Stimulated activated CD4-positive, alpha-beta T cell treated with anti-CD3 and anti-CD28 coated beads, Interleukin-4, amount 100 ng/mL, for 1 hour (primary cell): Measurements from ENCODE around the gene AKR1D1.
A peak's percentile ranks its signal among the peaks of the same experiment; 100 is the strongest.
"Not testable (repeated sequence)": the region's sequence is repeated elsewhere in the genome, so short reads cannot be mapped to it uniquely, and the experiment has no call there.

Experiments
- DNase-seq: peaks from one replicate; pipeline ENCODE4 v3.0.0-alpha.2; 2020

AKR1D1 gene

GRCh38 chr7:138125598-138126111 is 49.4 kb downstream of the AKR1D1 start:
- no peak for DNase-seq

GRCh38 chr7:138126928-138127327 is 50.7 kb downstream of the AKR1D1 start:
- no peak for DNase-seq

DNA sequence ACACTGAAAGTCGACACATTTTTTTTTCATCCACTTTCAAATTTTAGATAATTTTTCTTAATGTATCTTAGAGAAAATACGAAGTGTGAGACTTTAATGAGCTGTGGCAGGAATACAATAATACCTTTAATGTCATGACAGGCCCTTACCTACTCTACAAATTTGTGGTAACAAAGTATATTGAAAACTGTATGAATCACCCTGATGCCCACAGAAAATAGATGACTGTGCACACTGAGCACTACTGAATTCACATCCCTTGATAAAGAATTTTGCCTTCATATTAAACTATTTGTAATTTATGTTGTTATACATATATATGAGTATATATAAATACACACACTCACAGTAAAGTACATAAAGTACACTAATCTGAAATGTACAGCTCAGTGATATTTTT is 51.7 kb downstream of the AKR1D1 start:
- DNase-seq, result no peak

DNA sequence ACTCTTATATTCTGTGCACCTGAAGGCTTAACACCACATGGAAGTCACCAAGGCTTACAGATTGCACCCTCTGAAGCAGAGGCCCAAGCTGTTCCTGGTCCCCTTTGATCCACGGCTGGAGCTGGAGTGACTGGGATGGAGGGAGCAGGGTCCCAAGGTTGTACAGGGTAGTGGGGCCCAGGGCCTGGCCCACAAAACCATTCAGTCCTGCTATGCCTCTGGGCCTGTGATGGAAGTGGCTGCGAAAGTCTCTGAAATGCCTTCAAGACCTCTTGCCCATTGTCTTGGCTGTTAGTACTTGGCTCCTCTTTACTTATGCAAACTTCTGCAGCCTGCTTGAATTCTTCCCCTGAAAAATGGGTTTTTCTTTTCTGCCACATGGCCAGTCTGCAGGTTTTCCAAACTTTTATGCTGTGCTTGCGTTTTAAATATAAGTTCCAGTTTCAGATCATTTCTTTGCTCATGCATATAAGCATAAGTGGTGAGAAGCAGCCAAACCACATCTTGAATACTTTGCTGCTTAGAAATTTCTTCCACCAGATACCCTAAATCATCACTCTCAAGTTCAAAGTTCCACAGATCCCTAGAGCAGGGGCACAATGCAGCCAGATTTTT is 53.4 kb downstream of the AKR1D1 start:
- no peak for DNase-seq

DNA sequence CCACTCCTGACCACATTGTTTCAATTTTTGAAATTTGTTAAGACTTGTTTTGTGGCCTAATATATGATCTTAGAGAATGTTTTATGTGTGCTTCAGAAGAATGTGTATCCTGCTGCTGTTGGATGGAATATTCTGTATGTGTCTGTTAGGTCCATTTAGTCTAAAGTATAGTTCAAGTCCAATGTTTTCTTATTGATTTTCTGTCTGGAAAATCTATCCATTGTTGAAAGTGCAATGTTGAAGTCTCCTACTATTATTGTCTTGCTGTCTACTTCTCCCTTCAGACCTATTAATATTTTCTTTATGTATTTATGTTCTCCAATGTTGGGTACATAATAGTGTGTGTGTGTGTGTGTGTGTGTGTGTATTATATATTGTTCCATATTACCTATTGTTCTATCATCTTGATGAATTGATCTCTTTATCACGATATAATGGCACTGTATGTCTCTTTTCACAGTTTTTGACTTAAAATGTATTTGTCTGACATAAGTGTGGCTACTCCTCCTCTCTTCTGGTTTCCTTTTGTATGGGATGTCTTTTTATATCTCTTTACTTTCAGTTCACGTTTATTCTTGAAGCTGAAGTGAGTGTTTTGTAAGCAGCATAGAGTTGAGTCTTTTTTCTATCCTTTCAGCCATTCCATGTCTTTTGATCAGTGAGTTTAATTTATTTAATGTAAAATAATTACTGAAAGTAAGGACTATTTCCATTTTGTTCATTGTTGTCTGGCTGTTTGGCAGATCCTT is 61.3 kb downstream of the AKR1D1 start:
- DNase-seq, result no peak

GRCh38 chr7:138138244-138138643 is 62.0 kb downstream of the AKR1D1 start:
- DNase-seq, result no peak

DNA sequence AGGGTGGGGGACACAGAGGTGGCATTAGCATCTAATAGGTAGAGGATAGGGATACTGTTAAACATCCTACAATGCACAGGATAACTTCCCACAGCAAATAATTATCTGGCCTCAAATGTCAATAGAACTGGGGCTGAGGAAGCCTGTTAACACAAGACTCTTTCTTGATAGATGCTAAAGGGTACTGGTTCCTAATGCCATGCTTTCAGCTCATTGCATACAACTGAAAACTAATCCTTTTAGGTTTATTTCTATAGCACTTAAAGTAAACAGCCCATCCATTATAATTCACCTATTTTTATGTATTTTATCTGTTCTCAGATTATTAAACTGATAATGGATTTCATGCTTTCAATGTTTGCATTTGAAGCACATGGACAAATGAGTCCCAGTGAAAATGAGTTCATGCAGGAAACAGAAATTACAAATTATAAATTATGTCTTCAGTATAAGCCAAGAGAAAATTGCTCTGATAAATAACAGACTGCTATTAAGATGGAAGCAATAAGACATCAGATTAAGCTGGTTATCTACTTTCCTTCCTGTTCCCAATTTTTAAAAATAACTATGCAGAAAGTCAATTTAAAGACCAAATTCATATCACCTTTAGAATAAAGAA is 66.4 kb downstream of the AKR1D1 start:
- no peak for DNase-seq

DNA sequence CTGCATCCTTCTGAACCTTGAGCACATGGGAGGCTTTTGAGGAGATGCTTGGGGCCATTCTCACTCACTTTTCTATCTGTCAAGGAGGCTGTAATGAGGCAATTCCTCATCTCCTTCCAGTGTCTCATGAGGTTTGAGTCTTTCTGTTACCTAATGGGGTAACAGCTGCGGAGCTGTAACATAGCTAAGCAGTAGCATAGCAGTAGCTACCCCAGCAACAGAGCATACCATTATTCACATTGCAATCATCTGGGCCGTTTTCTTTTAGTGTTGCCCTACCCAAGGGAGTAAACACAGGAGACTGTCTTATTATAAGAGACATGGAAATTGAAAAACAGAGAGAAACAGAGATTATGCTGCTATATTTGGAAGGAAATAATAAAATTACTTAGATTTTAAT is 68.7 kb downstream of the AKR1D1 start:
- DNase-seq, result no peak

DNA sequence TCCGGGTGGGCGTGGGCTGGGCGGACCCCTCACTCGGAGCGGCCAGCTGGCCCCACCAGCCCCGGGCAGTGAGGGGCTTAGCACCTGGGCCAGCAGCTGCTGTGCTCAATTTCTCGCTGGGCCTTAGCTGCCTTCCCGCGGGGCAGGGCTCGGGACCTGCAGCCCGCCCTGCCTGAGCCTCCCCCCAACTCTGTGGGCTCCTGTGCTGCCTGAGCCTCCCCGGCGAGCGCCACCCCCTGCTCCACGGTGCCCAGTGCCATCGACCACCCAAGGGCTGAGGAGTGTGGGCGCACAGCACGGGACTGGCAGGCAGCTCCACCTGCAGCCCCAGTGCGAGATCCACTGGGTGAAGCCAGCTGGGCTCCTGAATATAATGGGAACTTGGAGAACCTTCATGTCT is 70.0 kb downstream of the AKR1D1 start:
- not testable (repeated sequence) for DNase-seq

- not testable (repeated sequence) for DNase-seq
Measured at GRCh38 chr7:138146757-138147734, 70.8 kb downstream of the AKR1D1 start.

- no peak for DNase-seq
Measured at GRCh38 chr7:138151731-138152577, 75.7 kb downstream of the AKR1D1 start.

GRCh38 chr7:138154661-138155060 is 78.4 kb downstream of the AKR1D1 start:
- no peak for DNase-seq

DNA sequence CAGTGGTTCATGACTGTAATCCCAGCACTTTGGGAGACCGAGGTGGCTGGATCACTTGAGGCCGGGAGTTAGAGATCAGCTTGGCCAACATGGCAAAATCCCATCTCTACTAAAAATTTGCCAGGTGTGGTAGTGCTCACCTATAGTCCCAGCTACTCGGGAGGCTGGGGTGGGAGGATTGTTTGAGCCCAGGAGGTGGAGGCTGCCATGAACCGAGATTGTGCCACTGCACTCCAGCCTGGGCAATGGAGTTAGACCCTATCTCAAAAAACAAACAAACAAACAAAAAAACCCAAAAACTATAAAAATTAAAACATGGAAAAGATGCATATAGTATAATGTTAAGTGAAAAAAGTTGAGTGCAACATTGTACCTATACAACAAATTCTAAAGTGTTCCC is 81.4 kb downstream of the AKR1D1 start:
- DNase-seq, result no peak

DNA sequence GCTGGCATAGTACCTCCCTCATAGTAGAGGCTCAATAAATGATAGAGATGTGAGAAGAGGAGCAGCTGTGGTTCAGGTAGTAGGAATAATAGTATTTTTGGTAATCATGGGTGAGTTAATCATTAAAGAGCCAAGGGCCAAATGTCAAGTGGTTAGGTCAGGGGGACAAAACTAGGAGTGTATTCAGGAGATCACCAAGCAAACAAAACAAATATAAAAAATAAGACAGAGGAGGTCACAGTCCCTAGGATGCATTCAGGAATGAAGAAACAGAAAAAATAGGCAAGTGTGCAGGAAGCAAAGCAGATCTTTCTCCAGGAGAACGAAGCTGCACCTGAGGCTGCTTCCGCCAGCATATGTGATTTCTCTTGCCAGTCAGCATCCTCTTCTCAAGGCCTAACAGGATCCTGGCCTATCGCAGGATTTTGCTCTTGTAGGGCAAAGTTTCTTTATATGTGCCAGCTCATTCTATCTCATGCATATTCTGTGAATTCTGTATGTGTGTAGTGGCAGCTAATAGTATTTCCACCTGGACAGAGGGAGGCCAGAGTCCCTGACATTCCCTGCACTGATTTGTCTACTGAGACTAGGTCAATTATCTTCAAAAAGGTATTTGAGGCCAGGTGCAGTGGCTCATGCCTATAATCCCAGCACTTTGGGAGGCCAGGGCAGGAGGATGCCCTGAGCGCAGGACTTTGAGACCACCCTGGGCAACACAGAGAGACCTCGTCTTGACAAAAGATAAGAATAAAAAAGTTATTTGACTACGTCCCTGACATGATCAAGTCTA is 82.7 kb downstream of the AKR1D1 start:
- no peak for DNase-seq

DNA sequence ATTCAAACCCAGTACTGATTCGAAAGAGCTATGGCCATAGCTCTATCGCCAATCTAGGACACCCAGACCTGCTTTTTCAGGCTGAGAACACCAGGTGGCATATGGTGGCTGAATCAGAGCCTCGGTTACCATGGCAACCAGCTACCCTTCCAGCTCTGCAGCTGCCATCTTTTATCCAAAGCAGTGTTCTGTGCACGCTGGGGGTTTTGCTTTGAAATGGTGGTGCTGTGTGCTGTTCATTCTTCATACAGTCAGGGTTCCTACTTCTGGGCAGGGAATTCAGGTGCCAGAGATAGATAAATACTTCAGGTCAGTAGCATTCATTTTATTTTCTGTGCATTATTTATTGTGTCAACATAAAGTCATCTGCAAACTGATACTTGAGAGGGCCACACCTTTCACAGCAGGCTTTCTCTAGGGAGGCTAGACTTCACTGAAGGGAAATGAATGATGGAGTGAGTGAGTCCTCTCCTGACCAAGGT is 85.4 kb downstream of the AKR1D1 start:
- peak; percentile 56 for DNase-seq

- no peak for DNase-seq
Measured at GRCh38 chr7:138162236-138162635, 86.0 kb downstream of the AKR1D1 start.

- DNase-seq, result no peak
Measured at GRCh38 chr7:138163800-138164199, 87.5 kb downstream of the AKR1D1 start.

GRCh38 chr7:138164804-138165203 is 88.5 kb downstream of the AKR1D1 start:
- no peak for DNase-seq

- DNase-seq, result no peak
Measured at GRCh38 chr7:138166681-138167080, 90.4 kb downstream of the AKR1D1 start.

GRCh38 chr7:138167222-138167621 is 91.0 kb downstream of the AKR1D1 start:
- no peak for DNase-seq

DNA sequence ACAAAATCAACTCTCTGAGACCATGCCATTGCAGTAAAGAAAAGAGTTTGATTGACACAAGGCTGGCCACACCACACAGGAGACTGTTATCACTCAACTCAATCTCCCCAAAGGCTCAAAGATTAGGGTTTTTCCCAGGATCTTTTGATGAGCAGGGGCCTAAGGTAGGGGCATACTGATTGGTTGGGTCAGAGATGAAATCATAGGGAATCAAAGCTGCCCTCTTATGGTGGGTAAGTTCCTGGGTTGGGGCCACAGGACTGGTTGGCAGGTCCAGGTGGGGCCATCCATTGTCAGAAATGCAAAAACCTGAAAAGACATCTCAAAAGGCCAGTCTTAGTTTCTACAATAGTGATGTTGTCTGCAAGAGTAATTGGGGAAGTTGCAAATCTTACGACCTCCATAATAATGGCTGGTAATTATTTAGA is 91.6 kb downstream of the AKR1D1 start:
- no peak for DNase-seq
